ENCODE data around the gene CCDC92.

Gene CCDC92

DNA sequence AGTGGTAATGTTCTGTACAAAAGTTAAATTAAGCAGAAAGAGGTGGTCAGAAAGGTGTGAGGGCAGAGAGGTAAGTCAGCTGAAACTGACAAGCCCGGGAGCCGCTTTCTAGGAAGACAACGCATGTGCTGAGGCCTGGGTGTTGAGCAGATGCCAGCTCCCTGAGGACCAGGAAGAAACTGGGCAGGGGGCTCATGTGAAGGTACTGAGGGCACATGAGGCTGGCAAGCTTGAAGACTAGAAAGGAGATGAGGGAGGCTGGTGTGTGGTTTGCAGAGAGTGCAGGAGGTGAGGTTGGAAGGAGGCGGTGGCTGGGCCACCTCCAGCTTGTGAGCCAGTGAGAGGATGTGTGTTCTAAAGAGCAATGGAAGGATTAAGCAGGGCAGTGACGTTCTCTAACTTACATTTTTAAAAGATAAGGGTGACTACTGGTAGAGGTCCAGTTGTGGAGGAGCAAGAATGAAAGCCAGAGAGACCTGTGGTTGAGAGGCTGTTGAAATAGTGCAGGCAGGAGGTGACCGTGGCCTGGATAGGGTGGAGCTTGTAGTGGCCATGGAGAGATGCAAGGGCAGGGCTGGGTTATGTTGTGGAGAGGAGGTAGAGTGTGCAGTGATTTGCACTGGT is 29.5 kb upstream of the CCDC92 start:
- DNase-seq (ENCODE audit: low spot score), result no peak

DNA sequence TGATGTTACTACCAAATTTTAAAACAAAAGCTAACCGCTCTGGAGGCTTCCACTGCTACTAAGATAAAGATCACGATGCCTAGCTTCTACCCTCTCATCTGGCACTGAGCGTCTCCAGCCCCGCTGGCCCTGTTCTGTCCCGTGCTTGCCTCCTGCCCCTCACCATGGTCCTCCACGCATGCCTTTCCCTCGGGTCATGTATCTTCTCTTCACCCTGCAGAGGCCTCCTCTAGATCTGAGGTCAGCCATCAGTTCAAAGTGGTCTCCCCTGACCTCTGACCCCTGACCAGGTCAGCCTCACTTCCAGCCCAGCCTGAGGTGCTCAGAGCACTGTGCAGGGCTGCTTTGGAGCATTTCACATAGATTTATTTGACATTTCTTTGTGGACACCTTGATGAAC is 28.7 kb upstream of the CCDC92 start:
- no peak for DNase-seq (ENCODE audit: low spot score)

DNA sequence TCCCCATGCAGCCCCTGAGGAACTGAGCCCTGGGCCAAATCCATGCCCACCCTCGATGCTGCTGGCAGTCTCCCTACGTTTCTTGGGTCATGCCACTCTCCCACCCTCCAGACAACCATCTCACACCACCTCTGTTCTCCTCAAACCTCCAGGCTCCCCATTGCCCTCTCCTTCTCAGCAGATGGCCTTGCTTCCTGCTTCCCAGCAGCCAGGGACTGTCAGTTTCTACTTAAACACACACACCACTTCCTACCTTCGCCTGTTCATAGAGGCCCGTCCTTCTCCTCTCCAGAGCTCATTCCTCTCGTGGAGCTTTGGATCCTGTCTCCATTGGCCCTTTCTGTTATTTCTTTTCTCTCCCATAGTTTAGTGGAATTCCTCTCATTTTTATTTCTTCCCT is 27.5 kb upstream of the CCDC92 start:
- no peak for DNase-seq (ENCODE audit: low spot score)

DNA sequence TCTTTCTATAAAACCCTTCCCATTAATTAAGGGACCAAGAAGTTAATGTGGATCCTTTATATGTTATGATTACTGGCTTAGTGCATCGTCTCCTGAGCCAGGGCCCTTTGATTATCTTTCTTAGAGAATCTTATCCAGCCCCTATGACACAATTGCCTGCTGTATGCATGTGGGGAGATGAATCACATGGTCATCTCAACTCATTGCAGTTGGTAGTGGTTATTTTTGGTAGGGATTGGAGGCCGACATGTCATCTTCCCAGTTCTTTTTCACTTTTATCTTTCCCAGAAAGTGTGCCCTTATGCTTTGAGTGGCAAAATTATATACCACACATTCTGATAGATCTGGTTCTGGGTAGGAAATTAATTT is 26.3 kb upstream of the CCDC92 start:
- DNase-seq (ENCODE audit: low spot score), result no peak

DNA sequence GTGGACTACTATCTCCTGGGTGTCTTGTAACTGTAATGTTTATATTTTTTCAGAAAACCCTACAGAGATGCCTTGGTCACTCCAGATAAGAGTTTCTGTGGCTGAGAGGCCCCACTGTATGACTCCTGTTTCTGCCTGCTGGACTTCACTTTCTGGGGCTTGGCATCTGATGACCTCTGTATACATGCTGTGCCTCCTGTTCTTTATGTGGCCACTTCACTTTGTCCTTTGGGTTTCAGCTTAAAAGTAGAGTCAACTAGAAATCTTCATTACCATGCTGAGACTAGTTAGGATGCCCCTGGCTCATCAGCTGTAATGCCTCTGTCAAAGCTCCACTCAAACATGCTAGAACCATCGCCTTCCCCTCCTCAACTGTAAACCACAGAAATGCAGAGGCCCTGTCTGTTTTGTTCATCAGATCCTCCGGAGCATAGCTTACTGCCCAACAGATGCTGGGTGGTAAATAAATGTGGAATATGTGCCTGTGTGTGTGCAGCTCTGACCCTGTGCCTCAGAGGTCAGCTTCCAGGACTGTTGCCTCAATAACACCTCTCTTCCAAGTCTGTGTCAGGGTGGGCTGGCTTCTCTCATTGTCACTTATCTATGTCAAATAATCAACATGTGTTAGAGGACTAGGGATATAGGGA is 25.8 kb upstream of the CCDC92 start:
- DNase-seq (ENCODE audit: low spot score), result no peak

DNA sequence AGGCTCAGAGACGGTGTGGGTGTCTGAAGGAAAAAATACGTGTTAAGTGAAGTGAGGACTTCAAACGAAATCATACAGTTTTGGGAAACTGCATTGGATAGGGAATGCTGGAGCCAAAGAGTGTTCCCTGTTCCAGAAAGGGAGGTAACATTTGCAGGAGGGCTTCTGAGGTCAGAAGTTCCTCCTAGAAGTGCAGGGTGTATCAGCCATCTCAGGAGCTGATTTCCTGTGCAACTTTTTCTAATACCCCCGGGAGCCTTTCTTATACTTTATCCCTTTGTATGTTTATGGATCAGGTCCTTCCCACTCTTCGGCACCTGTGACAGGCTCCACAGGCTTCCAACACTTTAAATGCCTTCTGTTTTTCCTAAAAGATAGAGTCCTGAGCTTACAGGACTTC is 25.3 kb upstream of the CCDC92 start:
- DNase-seq (ENCODE audit: low spot score), result no peak

DNA sequence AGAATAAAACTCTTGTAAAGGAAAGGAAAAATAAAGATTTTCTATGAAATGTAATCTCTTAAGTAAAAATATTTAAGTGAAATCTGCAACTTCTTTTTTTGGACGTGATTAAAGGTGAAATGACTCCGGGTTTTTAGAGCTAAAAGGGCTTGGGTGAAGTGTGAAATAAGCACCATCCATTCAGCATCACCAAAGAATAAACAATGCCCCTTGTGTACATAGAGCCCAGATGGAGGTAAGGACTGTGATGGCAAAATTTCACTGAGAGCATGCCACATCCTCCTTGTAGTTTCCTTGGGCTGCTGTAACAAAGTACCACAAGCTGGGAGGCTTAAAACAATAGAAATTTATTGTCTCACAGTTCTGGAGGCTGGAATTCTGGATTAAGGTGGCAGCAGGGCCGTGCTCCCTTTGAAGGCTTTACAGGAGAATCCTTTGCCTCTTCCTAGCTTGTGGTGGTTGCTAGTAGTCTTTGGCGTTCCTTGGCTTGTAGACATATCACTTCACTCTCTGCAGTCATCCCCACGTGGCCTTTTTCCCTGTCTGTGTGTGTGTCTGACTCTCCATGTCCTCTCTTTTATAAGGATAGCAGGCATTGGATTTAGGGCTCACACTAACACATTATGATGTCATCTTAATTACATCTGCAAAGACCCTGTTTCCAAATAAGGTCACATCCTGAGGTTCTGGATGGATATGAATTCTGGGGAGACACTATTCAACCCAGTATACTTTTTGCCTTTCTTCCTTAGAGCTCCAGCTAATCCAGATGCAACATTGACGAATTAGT is 24.6 kb upstream of the CCDC92 start:
- DNase-seq (ENCODE audit: low spot score), result no peak

DNA sequence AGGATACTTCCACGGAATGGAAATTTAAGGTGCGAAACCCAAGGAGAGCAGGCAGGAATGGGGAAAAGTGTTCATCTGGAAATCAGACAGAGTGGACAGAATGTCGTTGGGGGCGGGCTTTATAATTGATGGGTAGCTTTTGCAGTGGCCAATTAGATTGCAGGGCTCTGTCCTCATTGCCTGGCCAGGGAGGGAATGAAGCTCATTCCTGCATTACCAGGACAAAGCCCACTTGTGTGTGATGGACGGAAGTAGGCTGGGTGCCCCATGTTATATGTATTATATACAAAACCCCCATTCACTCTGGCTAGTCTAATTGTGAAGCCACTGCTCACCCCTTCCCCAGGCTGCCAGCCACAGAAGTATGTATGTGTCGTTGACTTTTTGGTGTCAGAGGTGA is 23.9 kb upstream of the CCDC92 start:
- DNase-seq (ENCODE audit: low spot score), result no peak

DNA sequence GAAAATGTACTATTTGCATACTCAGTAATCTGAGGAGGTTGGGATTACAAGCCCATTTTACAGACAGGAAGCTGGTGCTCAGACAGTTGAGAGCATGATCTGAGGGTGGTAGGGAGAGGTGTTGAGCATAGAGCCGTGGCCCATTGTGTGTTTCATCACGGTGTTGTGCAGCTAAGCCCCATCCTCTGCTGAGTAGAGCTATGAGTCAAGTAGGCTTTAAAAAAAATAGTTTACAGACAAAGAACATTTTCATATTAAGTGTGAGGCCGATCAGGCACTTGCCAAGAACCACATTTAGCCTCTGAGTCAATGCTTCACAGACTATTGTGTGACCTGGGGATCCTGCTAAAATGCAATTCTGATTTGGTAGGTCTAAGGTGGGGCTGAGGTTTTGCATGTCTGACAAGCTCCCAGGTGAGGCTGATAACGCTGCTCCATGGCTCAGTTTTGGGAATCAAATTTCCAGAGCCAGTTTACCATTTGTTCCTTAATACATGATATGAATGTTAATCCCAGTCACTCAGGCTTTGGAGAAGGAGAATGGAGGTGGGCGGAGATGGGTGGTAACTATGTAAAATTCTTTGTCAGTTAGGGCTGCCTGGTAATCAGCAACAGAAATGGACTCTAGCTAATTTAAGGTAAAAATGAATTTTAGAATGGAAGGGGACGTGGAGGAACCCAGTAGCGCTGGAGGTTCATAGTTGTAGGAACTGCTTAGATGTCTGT is 22.6 kb upstream of the CCDC92 start:
- no peak for DNase-seq (ENCODE audit: low spot score)

DNA sequence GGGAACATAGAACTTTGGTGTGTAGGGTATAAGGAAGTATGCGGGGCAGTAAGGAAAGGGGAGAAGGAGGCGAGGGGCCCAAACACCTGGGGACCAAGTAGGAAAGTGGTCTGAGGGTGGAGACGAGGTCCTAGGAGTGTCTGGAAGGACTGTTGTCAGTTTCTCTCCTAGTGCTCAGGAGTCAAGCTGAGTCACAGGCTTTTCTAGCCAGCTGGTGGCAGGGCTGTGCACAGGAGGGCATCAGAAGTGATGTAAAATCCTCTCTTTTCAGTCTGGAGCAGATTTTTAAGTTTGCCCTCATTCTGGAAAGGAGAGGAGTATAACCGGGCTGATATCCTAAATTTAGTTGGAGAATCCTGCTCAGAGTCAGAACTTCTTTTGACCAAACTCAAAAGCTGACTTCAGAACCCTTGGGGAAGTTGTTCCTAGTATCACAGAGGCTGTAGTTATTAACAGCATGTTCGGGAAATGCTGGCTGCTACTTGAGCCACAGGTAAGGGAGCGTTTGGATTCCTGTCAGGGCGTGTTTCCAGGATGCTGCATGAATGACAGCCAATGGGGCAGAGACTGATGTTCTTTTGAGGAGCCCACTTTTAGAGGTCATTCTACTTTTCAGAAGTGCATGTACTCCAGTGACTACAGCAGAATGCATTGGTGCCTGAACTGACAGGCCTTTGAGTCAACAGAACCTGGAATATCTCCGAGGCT is 19.6 kb upstream of the CCDC92 start:
- no peak for DNase-seq (ENCODE audit: low spot score)

DNA sequence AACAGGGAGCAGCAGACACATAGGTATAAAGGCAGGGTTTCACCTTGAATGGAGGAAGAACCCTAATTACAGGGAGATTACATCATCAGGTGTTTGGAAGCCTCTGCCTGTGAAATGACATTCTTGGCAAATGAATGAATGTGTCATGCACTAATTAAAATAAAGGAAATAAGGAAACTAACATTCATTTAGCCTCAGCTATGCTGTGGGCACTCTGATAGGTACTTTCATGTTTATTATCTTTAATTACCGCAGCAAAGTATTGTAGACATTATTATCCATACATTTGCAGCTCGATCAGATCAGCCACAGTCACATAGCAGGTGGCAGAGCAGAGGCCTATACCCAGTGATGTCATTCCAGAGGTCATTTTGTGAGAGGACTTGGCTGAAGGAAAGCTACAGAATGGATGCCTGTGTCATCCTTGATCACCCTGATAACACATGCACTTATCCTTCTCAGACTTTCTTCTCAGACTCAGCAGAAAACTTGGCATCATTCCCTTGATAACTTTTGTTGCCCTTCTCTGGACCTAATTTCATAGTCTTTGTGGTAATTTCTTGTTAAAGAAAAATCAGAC is 18.8 kb upstream of the CCDC92 start:
- DNase-seq (ENCODE audit: low spot score), result no peak

DNA sequence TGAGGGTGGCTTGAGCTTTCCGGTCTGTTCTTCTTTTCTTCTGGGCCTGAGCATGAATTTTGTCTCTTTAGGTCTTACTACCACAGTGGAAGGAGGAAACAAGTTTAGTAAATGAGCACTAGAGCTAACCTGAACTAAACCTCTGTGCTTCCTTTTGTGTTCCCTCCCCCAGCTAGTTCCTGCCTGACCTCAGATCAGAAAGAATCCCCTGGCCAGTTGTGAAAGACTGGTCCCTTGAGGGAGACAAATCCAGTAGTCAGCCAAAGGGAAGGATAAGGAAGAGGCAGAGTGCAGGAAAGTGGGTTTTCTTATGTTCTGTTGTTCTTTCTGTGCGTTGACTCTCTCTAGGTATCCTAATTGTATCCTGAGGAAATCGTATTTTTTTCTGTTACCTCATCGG is 17.9 kb upstream of the CCDC92 start:
- no peak for DNase-seq (ENCODE audit: low spot score)

DNA sequence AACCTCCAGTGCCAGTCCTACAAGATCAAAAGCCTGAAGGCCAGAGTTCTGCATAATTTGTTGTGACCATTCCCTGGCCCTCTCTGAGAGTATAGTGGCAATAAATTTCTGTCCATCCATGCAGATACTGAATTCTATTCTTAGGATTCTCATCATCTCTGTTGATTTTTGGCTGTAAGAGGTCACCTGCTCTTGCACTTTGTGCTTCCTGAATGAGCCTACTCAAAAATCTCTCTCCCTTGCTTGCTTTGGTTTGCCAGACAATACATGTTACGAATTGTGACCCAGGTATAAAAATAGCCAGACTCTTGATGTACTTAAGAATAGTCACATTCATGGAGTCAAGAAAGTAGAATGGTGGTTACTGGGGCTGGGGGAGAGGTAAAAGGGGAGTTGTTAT is 17.1 kb upstream of the CCDC92 start:
- no peak for DNase-seq (ENCODE audit: low spot score)

DNA sequence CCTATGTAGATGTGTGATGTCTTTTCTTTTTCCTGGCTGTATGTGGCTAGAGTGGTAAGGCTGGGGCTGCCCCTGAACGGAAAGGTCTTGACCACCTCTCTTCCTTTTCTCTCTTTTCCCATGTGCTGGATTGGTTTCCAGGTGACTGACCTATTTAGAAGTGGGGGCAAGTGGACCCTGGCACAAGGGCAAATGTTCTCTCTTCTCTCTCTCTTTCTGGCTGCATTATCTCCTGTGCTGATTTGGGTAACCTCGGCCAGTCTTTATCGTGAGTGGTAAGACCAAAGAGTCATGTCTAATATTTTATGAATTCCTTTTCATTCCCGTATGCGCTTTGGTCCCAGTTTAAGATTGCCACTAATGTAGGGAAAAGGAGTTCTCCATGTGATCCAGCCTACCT is 16.5 kb upstream of the CCDC92 start:
- no peak for DNase-seq (ENCODE audit: low spot score)

DNA sequence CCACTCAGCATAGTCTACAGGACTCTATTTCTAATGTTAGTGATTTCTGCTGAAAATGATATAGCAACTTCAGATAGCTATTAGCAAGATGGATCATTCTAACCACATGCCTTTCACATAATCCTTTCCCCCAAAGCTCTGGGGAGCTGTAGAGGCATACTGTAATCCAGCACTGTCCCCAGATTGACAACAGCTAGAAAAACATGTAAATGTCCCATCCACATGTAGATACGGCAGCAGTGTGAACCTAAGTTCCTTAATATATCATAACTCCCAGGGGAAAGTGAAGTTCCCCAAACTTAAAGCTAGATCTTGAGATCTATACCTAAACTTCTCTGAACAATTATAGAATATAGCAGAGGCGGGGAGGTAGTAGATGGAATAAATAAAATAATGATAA is 14.4 kb upstream of the CCDC92 start:
- peak; percentile 66 for DNase-seq (ENCODE audit: low spot score)

DNA sequence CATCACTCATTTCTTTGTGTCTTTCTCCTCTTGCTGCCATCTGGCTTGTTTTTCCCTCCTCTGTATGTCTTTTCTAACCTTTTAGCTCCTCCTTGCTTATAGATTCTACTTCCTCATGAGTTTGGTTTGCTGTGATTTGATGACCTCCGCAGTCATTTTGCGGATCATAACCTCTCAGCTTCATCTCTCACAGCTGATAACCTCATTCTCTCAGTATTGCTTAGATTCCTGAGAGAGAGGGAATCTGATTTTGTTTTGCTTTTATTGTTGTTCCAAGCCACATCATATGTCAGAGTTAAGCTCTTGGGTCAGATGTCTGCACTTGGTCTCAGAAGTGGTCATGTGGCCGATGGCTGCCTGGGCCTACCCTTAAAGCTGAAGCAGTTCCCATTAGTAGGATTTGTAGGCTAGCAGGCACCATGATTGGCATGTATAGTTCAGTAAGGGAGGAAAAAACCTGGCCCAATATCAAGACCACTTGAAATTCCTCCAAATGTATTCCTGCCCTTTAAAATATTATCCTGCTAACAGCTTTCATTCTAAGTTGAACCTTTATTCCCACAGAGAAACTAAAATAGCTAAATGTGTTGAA is 13.8 kb upstream of the CCDC92 start:
- no peak for DNase-seq (ENCODE audit: low spot score)

DNA sequence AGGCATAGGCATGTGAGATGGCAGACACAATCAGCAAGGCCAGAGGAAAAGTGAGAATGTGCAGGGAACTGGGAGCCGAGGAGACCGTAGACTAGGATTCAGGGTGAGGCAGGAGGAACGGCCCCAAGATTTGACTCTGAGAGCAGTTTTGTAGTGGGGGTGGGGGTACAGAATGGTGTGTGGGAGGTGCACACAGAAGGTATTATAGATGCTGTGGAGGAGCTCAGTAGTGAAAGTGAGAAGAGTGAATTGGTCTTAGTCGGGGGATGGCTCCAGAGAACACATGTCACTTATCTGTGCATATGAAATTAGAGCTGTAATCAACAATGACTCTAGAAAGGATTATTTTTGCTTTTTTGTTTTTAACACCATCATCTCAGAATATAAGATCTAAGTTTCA is 12.3 kb upstream of the CCDC92 start:
- DNase-seq (ENCODE audit: low spot score), result no peak

DNA sequence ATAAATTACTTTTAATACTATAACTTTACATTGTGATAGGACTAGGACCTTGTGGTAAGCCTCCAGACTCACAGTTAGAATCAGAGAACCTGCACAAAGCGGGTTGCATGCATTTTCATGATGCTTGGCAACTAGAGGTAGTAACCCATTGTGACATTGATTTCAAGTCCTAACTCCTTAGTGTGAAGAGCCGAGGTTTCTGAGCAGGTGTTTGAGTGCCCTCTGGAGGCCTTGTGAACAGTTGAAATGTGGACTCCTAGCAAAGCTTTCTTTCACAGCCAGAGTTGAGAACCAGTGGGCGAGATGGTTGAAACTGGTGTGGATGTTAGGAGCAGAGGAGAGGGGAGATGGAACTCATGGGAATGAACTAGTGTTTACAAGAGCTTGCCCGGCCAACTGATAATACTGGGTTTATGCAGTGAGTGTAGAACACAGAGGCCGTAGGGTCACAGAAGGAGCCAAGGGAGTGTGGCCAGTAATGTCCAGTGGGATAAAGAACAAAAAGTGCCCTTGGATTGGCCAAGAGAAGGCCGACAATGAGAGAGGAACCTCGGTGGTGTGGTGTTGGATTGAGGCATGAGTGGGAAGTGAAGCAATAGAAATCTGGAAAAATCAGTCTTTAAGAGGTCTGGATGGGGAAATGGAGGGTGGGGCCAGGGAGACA is 11.3 kb upstream of the CCDC92 start:
- DNase-seq (ENCODE audit: low spot score), result peak; percentile 58

DNA sequence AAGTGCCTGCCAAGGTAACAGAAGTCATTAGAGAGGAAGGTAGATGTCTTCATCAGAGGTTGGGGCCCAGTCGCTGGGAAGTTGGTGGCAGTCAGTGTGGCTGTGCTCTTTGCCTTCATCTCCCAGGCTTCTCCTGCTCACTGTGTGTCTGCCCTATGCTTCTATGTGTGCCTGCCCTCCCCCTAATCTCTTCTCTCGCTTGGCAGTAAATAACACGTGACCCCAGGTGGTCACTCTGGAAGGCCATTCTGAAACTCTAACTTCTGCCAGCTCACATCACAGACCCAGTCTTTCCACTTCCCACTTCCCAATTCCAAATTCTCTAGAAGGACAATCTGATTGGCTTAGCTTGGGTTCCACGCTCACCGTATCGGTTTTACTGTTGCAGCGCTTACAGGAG is 9.6 kb upstream of the CCDC92 start:
- no peak for DNase-seq (ENCODE audit: low spot score)

DNA sequence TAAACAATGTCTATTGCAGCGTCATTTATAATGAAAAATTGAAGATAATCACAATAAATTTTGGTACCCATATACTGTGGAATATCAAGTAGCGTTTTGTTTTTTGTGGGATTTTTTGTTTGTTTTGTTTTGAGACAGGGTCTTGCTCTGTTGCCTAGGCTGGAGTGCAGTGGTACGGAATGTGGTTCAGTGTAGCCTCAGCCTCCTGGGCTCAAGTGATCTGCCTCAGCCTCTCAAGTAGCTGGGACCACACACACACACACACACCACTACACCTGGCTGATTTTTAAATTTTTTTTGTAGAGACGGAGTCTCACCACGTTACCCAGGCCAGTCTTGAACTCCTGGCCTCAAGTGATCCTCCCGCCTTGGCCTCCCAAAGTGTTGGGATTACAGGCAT is 6.9 kb upstream of the CCDC92 start:
- DNase-seq (ENCODE audit: low spot score), result no peak

DNA sequence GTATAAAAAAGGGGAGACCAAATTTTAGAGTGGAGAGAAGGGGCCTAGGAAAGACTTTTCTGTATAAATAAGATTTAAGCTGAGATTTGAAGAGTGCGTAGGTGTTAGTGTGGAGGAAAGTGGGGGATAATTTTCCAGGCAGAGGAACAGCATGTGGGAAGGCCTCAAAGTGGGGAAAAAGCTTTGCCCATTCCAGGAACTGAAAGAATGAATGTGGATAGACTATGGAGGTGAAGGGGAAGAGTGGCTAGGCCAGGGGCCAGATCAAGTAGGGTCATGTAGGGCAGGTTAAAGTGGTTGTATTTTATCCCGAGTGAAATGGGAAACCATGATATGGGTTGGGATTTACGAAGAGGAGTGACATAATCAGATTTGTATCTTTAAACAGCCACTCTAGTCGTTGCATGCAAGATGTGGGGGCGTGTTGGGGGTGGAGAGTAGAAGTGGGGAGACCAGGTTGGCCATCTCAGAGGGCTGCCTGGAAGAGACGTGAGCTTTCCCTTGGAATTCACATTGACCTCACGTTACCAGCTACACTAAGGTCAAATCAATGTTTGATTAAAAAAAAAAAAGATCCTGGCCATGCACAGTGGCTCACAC is 3.7 kb upstream of the CCDC92 start:
- DNase-seq (ENCODE audit: low spot score), result no peak
